ENCODE data around the gene RCOR1. TPM values are rescaled to one million over a fixed set of nuclear protein-coding genes. Genes with fewer than 3 reads are reported as not detected.

The RCOR1 gene
- total RNA-seq, 1 donor from 2014 or later: 11.0 TPM

GRCh38 chr14:102668291-102668873 lies 75.9 kb downstream of the RCOR1 start:
- no peak overlapping the region for H3K4me3 ChIP-seq

GRCh38 chr14:102671410-102671809 lies 79.0 kb downstream of the RCOR1 start:
- intact Hi-C loops (cut with micrococcal nuclease): no loop called here
- Histone ChIP-seq H3K27ac (replicated peaks) (no peak overlapping the region), H3K36me3 (no peaks in the 10 kb centered on the region), H3K4me3 (no peak overlapping the region), H3K4me1 (no peaks in the 10 kb centered on the region), H3K27me3 (ENCODE audit: low read depth) (no peaks in the 10 kb centered on the region), H3K9me3 (replicated peaks) (no peaks in the 10 kb centered on the region)
- no peak for TF ChIP-seq CTCF (IDR thresholded peaks at IDR 0.05; ENCODE audit: borderline replicate concordance)
- DNase-seq: no peak

More at GRCh38 chr14:102668291-102668873, 75.9 kb downstream of the RCOR1 start:
- Histone ChIP-seq H3K36me3 (no peaks in the 10 kb centered on the region), H3K9me3 (replicated peaks) (no peaks in the 10 kb centered on the region), H3K4me1 (peaks cover 9% of the 10 kb centered on the region), H3K27ac (replicated peaks) (no peak overlapping the region), H3K27me3 (ENCODE audit: low read depth) (no peaks in the 10 kb centered on the region)
- no peak for DNase-seq
- intact Hi-C loops (cut with micrococcal nuclease): no loop called here
- no peak for TF ChIP-seq CTCF (IDR thresholded peaks at IDR 0.05; ENCODE audit: borderline replicate concordance)

- intact Hi-C loops (cut with micrococcal nuclease): no loop called here
- H3K27ac ChIP-seq (replicated peaks): no peak overlapping the region
- H3K36me3 ChIP-seq: no peaks in the 10 kb centered on the region
- no peak for DNase-seq
- no peaks in the 10 kb centered on the region for H3K9me3 ChIP-seq (replicated peaks)
- no peaks in the 10 kb centered on the region for H3K4me1 ChIP-seq
- TF ChIP-seq CTCF (IDR thresholded peaks at IDR 0.05; ENCODE audit: borderline replicate concordance): no peak
- H3K4me3 ChIP-seq: no peak overlapping the region
- H3K27me3 ChIP-seq (ENCODE audit: low read depth): no peaks in the 10 kb centered on the region
Measured at GRCh38 chr14:102672410-102672960, 80.0 kb downstream of the RCOR1 start.

GRCh38 chr14:102675396-102675795 lies 82.9 kb downstream of the RCOR1 start:
- no peak for DNase-seq
- Histone ChIP-seq H3K9me3 (replicated peaks) (no peaks in the 10 kb centered on the region), H3K27ac (replicated peaks) (no peak overlapping the region), H3K4me3 (no peak overlapping the region), H3K36me3 (no peaks in the 10 kb centered on the region), H3K4me1 (no peaks in the 10 kb centered on the region), H3K27me3 (ENCODE audit: low read depth) (no peaks in the 10 kb centered on the region)
- no peak for TF ChIP-seq CTCF (IDR thresholded peaks at IDR 0.05; ENCODE audit: borderline replicate concordance)
- intact Hi-C loops (cut with micrococcal nuclease): no loop called here

- intact Hi-C loops (cut with micrococcal nuclease): no loop called here
- TF ChIP-seq CTCF (IDR thresholded peaks at IDR 0.05; ENCODE audit: borderline replicate concordance): no peak
- Histone ChIP-seq H3K27ac (replicated peaks) (no peak overlapping the region), H3K4me3 (no peak overlapping the region), H3K36me3 (peaks cover 4% of the 10 kb centered on the region), H3K9me3 (replicated peaks) (no peaks in the 10 kb centered on the region), H3K4me1 (no peaks in the 10 kb centered on the region), H3K27me3 (ENCODE audit: low read depth) (no peaks in the 10 kb centered on the region)
- no peak for DNase-seq
Measured at GRCh38 chr14:102678394-102678793, 85.9 kb downstream of the RCOR1 start.
